Measurements from ENCODE around the gene PIK3R3. TPM values are rescaled to one million over a fixed set of nuclear protein-coding genes. Genes with fewer than 3 reads are reported as not detected.

PIK3R3 gene
- polyA plus RNA-seq, 1 donor, result 35.8 TPM

Other genes starting within 250 kb of the PIK3R3 start
- 50.1 TPM for gene TSPAN1, start 42.5 kb upstream of the PIK3R3 start, polyA plus RNA-seq (ENCODE audit: insufficient read length)
- not detected for gene P3R3URF, start 43.9 kb upstream of the PIK3R3 start, polyA plus RNA-seq (ENCODE audit: insufficient read length)
- gene POMGNT1, start 65.8 kb upstream of the PIK3R3 start, polyA plus RNA-seq (ENCODE audit: insufficient read length), result 84.1 TPM
- gene LURAP1, start 70.7 kb upstream of the PIK3R3 start, polyA plus RNA-seq (ENCODE audit: insufficient read length), result 5.4 TPM
- gene RAD54L, start 115.1 kb upstream of the PIK3R3 start, polyA plus RNA-seq (ENCODE audit: insufficient read length), result 16.7 TPM
- 86.2 TPM for gene LRRC41, start 171.0 kb upstream of the PIK3R3 start, polyA plus RNA-seq (ENCODE audit: insufficient read length)
- gene UQCRH, start 171.1 kb upstream of the PIK3R3 start, polyA plus RNA-seq (ENCODE audit: insufficient read length), result 377 TPM
- gene NSUN4, start 208.2 kb upstream of the PIK3R3 start, polyA plus RNA-seq (ENCODE audit: insufficient read length), result 28.5 TPM